ENCODE measurements around the gene DIP2A. TPM values are rescaled to one million over a fixed set of nuclear protein-coding genes. Genes with fewer than 3 reads are reported as not detected.

Gene DIP2A
- total RNA-seq, 1 donor from 2014 or later = 25.9 TPM

DNA sequence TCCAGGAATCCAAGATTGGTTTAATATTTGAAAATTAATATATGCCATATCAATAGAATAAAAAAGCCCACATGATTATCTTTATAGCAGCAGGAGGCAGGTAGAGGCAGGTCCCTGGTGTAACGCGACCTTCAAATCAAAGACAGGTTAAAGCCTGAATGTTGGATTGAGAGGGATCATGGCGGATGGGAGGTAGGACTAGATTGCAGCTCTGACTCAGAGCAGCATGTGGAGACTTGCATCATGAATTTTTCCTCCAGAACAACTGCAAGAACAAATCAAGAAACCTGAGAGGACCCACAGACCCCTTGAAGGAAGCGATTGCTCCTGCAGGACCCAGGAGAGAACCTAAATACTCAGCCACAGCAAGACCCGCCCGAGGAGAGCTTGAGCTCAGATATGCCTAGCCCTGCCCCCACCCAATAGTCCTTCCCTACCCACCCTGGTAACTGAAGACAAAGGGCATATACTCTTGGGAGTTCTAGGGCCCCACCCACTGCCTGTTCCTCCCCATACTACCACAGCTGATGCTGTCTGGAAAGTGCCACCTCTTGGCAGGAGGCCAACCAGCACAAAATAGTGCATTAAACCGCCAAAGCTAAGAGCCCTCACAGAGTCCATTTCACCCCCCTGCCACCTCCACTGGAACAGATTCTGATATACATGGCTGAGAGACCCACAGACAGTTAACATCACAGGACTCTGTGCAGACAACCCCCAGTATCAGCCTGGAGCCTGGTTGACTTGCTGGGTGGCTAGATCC, 126.7 kb downstream of the DIP2A start:
- peaks cover 35% of the 10 kb centered on the region for H3K36me3 ChIP-seq
- no peak overlapping the region for H3K4me3 ChIP-seq
- intact Hi-C loops (cut with micrococcal nuclease) = no loop called here
- H3K9me3 ChIP-seq (replicated peaks) = peaks cover 86% of the 10 kb centered on the region
- TF ChIP-seq, protein P1, sequence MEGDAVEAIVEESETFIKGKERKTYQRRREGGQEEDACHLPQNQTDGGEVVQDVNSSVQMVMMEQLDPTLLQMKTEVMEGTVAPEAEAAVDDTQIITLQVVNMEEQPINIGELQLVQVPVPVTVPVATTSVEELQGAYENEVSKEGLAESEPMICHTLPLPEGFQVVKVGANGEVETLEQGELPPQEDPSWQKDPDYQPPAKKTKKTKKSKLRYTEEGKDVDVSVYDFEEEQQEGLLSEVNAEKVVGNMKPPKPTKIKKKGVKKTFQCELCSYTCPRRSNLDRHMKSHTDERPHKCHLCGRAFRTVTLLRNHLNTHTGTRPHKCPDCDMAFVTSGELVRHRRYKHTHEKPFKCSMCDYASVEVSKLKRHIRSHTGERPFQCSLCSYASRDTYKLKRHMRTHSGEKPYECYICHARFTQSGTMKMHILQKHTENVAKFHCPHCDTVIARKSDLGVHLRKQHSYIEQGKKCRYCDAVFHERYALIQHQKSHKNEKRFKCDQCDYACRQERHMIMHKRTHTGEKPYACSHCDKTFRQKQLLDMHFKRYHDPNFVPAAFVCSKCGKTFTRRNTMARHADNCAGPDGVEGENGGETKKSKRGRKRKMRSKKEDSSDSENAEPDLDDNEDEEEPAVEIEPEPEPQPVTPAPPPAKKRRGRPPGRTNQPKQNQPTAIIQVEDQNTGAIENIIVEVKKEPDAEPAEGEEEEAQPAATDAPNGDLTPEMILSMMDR (IDR thresholded peaks at IDR 0.05; ENCODE audit: borderline replicate concordance) = no peak
- no peaks in the 10 kb centered on the region for H3K4me1 ChIP-seq
- H3K27ac ChIP-seq (replicated peaks) = no peak overlapping the region
- DNase-seq = no peak
- no peaks in the 10 kb centered on the region for H3K27me3 ChIP-seq (ENCODE audit: low read depth)

DNA sequence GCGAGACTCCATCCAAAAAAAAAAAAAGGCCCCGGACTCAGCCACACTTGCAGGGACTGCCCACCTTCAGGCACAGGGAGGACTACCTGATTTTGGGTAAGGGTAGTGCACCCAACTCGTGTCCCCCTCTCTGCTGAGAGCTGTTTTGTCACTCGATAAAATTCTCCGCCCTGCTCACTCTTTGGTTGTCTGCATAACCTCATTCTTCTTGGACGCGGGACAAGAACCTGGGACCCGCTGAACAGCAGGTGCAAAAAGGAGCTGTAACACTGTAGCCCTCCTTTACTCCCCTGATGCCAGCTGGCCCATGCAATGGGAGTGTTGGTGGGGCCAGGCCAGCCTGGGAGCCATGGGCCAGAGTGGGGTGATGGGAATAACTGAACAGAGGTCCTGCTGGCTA, 135.6 kb downstream of the DIP2A start:
- H3K36me3 ChIP-seq = no peaks in the 10 kb centered on the region
- H3K4me1 ChIP-seq = peaks cover 10% of the 10 kb centered on the region
- H3K27me3 ChIP-seq (ENCODE audit: low read depth) = no peaks in the 10 kb centered on the region
- no peak overlapping the region for H3K4me3 ChIP-seq
- no peak overlapping the region for H3K27ac ChIP-seq (replicated peaks)
- H3K9me3 ChIP-seq (replicated peaks) = peaks cover 57% of the 10 kb centered on the region
- TF ChIP-seq, protein P1 (IDR thresholded peaks at IDR 0.05; ENCODE audit: borderline replicate concordance) = no peak
- DNase-seq = no peak
- intact Hi-C loops (cut with micrococcal nuclease) = no loop called here

DNA sequence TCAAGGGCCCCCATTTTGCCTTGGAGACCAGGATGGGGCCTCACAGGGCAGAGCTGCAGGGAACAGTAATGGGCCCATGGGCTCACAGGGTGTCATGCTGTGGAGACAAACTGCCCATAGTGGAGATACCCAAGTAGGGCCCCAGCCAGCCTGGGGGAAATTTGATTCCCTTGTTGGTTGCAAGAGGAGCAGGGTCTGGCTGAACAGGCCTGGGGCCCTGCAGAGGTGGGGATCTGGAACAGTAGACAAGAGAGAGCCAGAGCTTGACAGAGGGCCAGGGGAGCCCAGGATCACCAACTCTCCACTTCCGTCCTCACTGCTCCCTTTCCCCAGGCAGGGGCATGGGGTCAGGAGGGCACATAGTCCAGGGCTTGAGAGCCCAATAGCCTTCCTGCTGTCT, 137.5 kb downstream of the DIP2A start:
- no peak overlapping the region for H3K4me3 ChIP-seq

DNA sequence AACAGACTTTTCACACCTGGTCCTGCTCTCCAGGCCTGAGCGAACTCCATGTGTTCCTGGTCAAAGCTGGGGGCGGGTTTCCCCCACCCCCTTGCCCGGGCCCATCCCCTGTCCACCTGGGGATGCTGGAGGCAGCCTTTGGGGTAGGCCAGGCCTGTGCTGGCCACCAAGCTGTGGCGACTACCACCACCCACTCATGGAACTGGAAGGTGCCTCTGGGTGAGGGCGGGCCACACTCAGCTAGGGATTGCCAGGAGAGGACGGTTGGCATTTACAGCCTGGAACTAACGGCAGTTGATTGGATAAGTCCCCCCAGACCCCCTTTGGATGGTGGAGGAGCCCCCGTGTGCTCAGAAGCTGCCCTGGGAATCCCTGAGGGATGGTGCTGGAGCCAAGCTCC, 138.3 kb downstream of the DIP2A start:
- no peaks in the 10 kb centered on the region for H3K27me3 ChIP-seq (ENCODE audit: low read depth)
- H3K4me3 ChIP-seq = no peak overlapping the region
- TF ChIP-seq, protein P1 (IDR thresholded peaks at IDR 0.05; ENCODE audit: borderline replicate concordance) = no peak
- intact Hi-C loops (cut with micrococcal nuclease) = no loop called here
- peaks cover 20% of the 10 kb centered on the region for H3K4me1 ChIP-seq
- no peaks in the 10 kb centered on the region for H3K36me3 ChIP-seq
- no peak for DNase-seq
- peaks cover 30% of the 10 kb centered on the region for H3K9me3 ChIP-seq (replicated peaks)
- no peak overlapping the region for H3K27ac ChIP-seq (replicated peaks)

More for the DNA sequence above, 137.5 kb downstream of the DIP2A start:
- Histone ChIP-seq H3K36me3 (no peaks in the 10 kb centered on the region), H3K27me3 (ENCODE audit: low read depth) (no peaks in the 10 kb centered on the region), H3K9me3 (replicated peaks) (peaks cover 38% of the 10 kb centered on the region), H3K4me1 (peaks cover 20% of the 10 kb centered on the region), H3K27ac (replicated peaks) (no peak overlapping the region)
- DNase-seq = no peak
- TF ChIP-seq, protein P1 (IDR thresholded peaks at IDR 0.05; ENCODE audit: borderline replicate concordance) = no peak
- intact Hi-C loops (cut with micrococcal nuclease) = no loop called here

DNA sequence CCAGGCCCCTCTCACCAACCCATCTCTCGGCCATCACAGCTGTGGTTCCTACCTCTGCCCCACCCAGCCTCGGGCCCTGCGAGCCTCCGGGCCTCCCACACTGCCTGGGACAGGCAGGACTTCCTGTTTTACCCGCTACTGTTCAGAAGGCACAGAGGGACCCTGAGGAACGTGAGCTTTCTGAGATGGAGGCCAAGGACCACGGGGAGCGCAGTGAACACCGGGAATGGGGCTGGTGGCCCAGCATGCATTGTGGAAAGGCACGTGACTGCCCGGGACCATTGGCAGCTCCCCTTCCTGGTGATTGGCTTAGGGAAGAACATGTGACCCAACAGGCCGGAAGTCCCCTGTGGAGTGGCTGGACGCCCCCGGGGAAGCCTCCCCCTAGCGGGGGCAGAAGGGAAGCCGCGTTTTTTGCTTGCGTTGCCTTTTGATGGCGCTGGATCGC, 139.2 kb downstream of the DIP2A start:
- H3K36me3 ChIP-seq = no peaks in the 10 kb centered on the region
- H3K4me3 ChIP-seq = no peak overlapping the region

More for the DNA sequence above, 139.2 kb downstream of the DIP2A start:
- no peaks in the 10 kb centered on the region for H3K27me3 ChIP-seq (ENCODE audit: low read depth)
- DNase-seq = no peak
- peaks cover 22% of the 10 kb centered on the region for H3K9me3 ChIP-seq (replicated peaks)
- TF ChIP-seq, protein P1 (IDR thresholded peaks at IDR 0.05; ENCODE audit: borderline replicate concordance) = no peak
- intact Hi-C loops (cut with micrococcal nuclease) = no loop called here
- no peak overlapping the region for H3K27ac ChIP-seq (replicated peaks)
- H3K4me1 ChIP-seq = peaks cover 20% of the 10 kb centered on the region
